HEK293 (cell line): Measurements from ENCODE around the gene VPS35L.

ENCODE experiments used
- CTCF ChIA-PET: fragments of 350-600 bp; formaldehyde crosslinking; extraction: SDS; loops from one replicate; lab custom pipeline; 2021; ENCODE audit warnings: antibody characterized with exemption; lab: Yijun Ruan, JAX
- POLR2A ChIA-PET: fragments of 300-600 bp; formaldehyde crosslinking; extraction: SDS; loops from one replicate; lab custom pipeline; 2020; ENCODE audit warnings: antibody characterized with exemption, inconsistent platforms; lab: Yijun Ruan, JAX
- H3K27ac ChIP-seq: fragments of 200-500 bp; sonication (Bioruptor generic); 2 replicates; pipeline ENCODE4 v1.5.1; 2014; ENCODE audit warnings: low read depth, low read length, control low read depth, inconsistent platforms; ENCODE audit errors: extremely low read depth
- H3K36me3 ChIP-seq, 2 experiments: fragments of 200-500 bp in 1 of 2; sonication (Bioruptor generic) in 1 of 2; 1 replicate in 1 of 2; 2 replicates in 1 of 2; pipeline ENCODE4 v1.5.1; 2014 to 2017; ENCODE audit warnings: inconsistent platforms in 2 of 2, low read length in 2 of 2; ENCODE audit not compliant: control insufficient read depth in 2 of 2, insufficient read depth in 1 of 2
- H3K4me1 ChIP-seq: fragments of 200-500 bp; sonication (Bioruptor generic); 2 replicates; pipeline ENCODE4 v1.5.1; 2014; ENCODE audit warnings: mild to moderate bottlenecking, low read length, inconsistent platforms; ENCODE audit not compliant: control insufficient read depth, insufficient read depth
- H3K4me3 ChIP-seq: 2 replicates; pipeline ENCODE4 v1.5.1; 2011; ENCODE audit warnings: low read depth, mild to moderate bottlenecking, control low read depth, low read length, moderate library complexity
- H3K9me3 ChIP-seq: fragments of 200-500 bp; sonication (Bioruptor generic); 2 replicates; pipeline ENCODE4 v1.5.1; 2014; ENCODE audit warnings: low read depth, low read length, inconsistent platforms; ENCODE audit not compliant: control insufficient read depth, insufficient read depth
- BCL6B ChIP-seq: fragments of 450-650 bp; formaldehyde crosslinking; IDR thresholded peaks from 2 replicates; pipeline ENCODE4 v1.5.1; 2017; ENCODE audit warnings: missing biosample characterization, missing genetic modification characterization
- FEZF1 ChIP-seq: fragments of 450-650 bp; formaldehyde crosslinking; IDR thresholded peaks from 2 replicates; pipeline ENCODE4 v1.5.1; 2016; ENCODE audit warnings: missing biosample characterization, missing genetic modification characterization
- KLF8 ChIP-seq: fragments of 450-650 bp; formaldehyde crosslinking; IDR thresholded peaks from 2 replicates; pipeline ENCODE4 v1.5.1; 2016; ENCODE audit warnings: missing biosample characterization, missing genetic modification characterization
- OSR2 ChIP-seq: fragments of 450-650 bp; formaldehyde crosslinking; IDR thresholded peaks from 2 replicates; pipeline ENCODE4 v1.5.1; 2016; ENCODE audit warnings: missing biosample characterization, missing genetic modification characterization
- PRDM6 ChIP-seq: fragments of 450-650 bp; formaldehyde crosslinking; IDR thresholded peaks from 2 replicates; pipeline ENCODE4 v1.5.1; 2017; ENCODE audit warnings: missing biosample characterization, missing genetic modification characterization
- SP7 ChIP-seq: fragments of 450-650 bp; formaldehyde crosslinking; IDR thresholded peaks from 2 replicates; pipeline ENCODE4 v1.5.1; 2016; ENCODE audit warnings: missing biosample characterization, missing genetic modification characterization
- TCF7L2 ChIP-seq: IDR thresholded peaks from 2 replicates; pipeline ENCODE4 v1.6.1; 2011; ENCODE audit warnings: low read depth, mild to moderate bottlenecking, inconsistent platforms, low read length, moderate library complexity, borderline replicate concordance
- ZBTB17 ChIP-seq: fragments of 450-650 bp; formaldehyde crosslinking; IDR thresholded peaks from 2 replicates; pipeline ENCODE4 v1.5.1; 2016; ENCODE audit warnings: missing biosample characterization, missing genetic modification characterization
- ZBTB7A ChIP-seq: fragments of 450-650 bp; formaldehyde crosslinking; IDR thresholded peaks from 2 replicates; pipeline ENCODE4 v1.5.1; 2016; ENCODE audit warnings: low read depth, missing biosample characterization, missing genetic modification characterization
- ZNF121 ChIP-seq: fragments of 450-650 bp; formaldehyde crosslinking; IDR thresholded peaks from 2 replicates; pipeline ENCODE4 v1.5.1; 2016; ENCODE audit warnings: missing biosample characterization, missing genetic modification characterization
- ZNF2 ChIP-seq: fragments of 450-650 bp; formaldehyde crosslinking; IDR thresholded peaks from 2 replicates; pipeline ENCODE4 v1.5.1; 2016; ENCODE audit warnings: missing biosample characterization, missing genetic modification characterization
- ZNF24 ChIP-seq: fragments of 450-650 bp; formaldehyde crosslinking; IDR thresholded peaks from 2 replicates; pipeline ENCODE4 v1.5.1; 2016; ENCODE audit warnings: missing biosample characterization, missing genetic modification characterization
- ZNF274 ChIP-seq, 2 experiments: fragments of 200-500 bp in 1 of 2; fragments of 450-650 bp in 1 of 2; sonication (Bioruptor generic) in 1 of 2; formaldehyde crosslinking in 1 of 2; IDR thresholded peaks; 2 replicates each; pipeline versions ENCODE4 v1.5.1 to v1.6.1; 2014 to 2016; ENCODE audit warnings: borderline replicate concordance in 1 of 2, inconsistent platforms in 1 of 2, low read length in 1 of 2, missing biosample characterization in 1 of 2, missing genetic modification characterization in 1 of 2
- ZNF354C ChIP-seq: fragments of 450-650 bp; formaldehyde crosslinking; IDR thresholded peaks from 2 replicates; pipeline ENCODE4 v1.5.1; 2016; ENCODE audit warnings: missing biosample characterization, missing genetic modification characterization, low read depth, borderline replicate concordance
- ZNF366 ChIP-seq: fragments of 450-650 bp; formaldehyde crosslinking; conservative IDR thresholded peaks from 2 replicates; pipeline ENCODE4 v1.5.1; 2016; ENCODE audit warnings: missing biosample characterization, missing genetic modification characterization
- ZNF423 ChIP-seq: fragments of 450-650 bp; formaldehyde crosslinking; IDR thresholded peaks from 2 replicates; pipeline ENCODE4 v1.5.1; 2016; ENCODE audit warnings: missing biosample characterization, missing genetic modification characterization
- ZNF433 ChIP-seq: fragments of 450-650 bp; formaldehyde crosslinking; IDR thresholded peaks from 2 replicates; pipeline ENCODE4 v1.5.1; 2016; ENCODE audit warnings: missing biosample characterization, missing genetic modification characterization, low read depth
- ZNF510 ChIP-seq: fragments of 450-650 bp; formaldehyde crosslinking; IDR thresholded peaks from 2 replicates; pipeline ENCODE4 v1.5.1; 2018; ENCODE audit warnings: mild to moderate bottlenecking, missing genetic modification characterization, missing biosample characterization; ENCODE audit not compliant: insufficient replicate concordance
- ZNF513 ChIP-seq: fragments of 450-650 bp; IDR thresholded peaks from 2 replicates; pipeline ENCODE4 v1.5.1; 2018; ENCODE audit warnings: missing biosample characterization, missing genetic modification characterization
- ZNF561 ChIP-seq: fragments of 450-650 bp; IDR thresholded peaks from 2 replicates; pipeline ENCODE4 v1.5.1; 2018; ENCODE audit warnings: missing biosample characterization, missing genetic modification characterization, borderline replicate concordance
- ZNF660 ChIP-seq: fragments of 450-650 bp; IDR thresholded peaks from 2 replicates; pipeline ENCODE4 v1.5.1; 2018; ENCODE audit warnings: missing biosample characterization, mild to moderate bottlenecking, missing genetic modification characterization
- ZSCAN30 ChIP-seq: fragments of 450-650 bp; IDR thresholded peaks from 2 replicates; pipeline ENCODE4 v1.5.1; 2018; ENCODE audit warnings: missing biosample characterization, mild to moderate bottlenecking, missing genetic modification characterization, moderate library complexity
- ZXDB ChIP-seq: fragments of 450-650 bp; formaldehyde crosslinking; IDR thresholded peaks from 2 replicates; pipeline ENCODE4 v1.5.1; 2016; ENCODE audit warnings: missing biosample characterization, missing genetic modification characterization
- TF ChIP-seq, protein P1 (sequence below): fragments of 450-650 bp; formaldehyde crosslinking; IDR thresholded peaks from 2 replicates; pipeline ENCODE4 v1.5.1; 2017; ENCODE audit warnings: missing biosample characterization, missing genetic modification characterization
- TF ChIP-seq, protein P2 (sequence below): fragments of 450-650 bp; formaldehyde crosslinking; IDR thresholded peaks from 2 replicates; pipeline ENCODE4 v1.5.1; 2016; ENCODE audit warnings: missing biosample characterization, missing genetic modification characterization
- TF ChIP-seq, protein P3 (sequence below): fragments of 450-650 bp; formaldehyde crosslinking; IDR thresholded peaks from 2 replicates; pipeline ENCODE4 v1.5.1; 2016; ENCODE audit warnings: missing biosample characterization, missing genetic modification characterization

The VPS35L gene

GRCh38 chr16:19696328-19696727 lies 140.8 kb downstream of the VPS35L start:
- H3K4me1 ChIP-seq, result peaks cover 19% of the 10 kb centered on the region
- no peak overlapping the region for H3K4me3 ChIP-seq
- H3K36me3 ChIP-seq, result peaks cover 0 to 40% of the 10 kb centered on the region in 2 experiments; a peak in 2 of 3 replicates
- H3K27ac ChIP-seq, result peak overlapping the region; percentile 60
- TF ChIP-seq ZNF274 (IDR thresholded peaks at IDR 0.05; ENCODE audit: low read length), result no peak
- no peak for TF ChIP-seq ZNF274 (tag by site-specific recombination; IDR thresholded peaks at IDR 0.05; ENCODE audit: borderline replicate concordance)
- no peak for TF ChIP-seq ZNF121
- no peak for TF ChIP-seq ZNF433
- TF ChIP-seq, protein P1, sequence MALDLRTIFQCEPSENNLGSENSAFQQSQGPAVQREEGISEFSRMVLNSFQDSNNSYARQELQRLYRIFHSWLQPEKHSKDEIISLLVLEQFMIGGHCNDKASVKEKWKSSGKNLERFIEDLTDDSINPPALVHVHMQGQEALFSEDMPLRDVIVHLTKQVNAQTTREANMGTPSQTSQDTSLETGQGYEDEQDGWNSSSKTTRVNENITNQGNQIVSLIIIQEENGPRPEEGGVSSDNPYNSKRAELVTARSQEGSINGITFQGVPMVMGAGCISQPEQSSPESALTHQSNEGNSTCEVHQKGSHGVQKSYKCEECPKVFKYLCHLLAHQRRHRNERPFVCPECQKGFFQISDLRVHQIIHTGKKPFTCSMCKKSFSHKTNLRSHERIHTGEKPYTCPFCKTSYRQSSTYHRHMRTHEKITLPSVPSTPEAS (tag by site-specific recombination), result no peak
- peak; percentile 25; the same call in 1 of the 2 replicates for TF ChIP-seq SP7
- no peak for TF ChIP-seq TCF7L2
- TF ChIP-seq BCL6B (tag by site-specific recombination), result peak; percentile 98
- no peak for TF ChIP-seq ZNF510 (tag by site-specific recombination)
- peak; percentile 32; the same call in 1 of the 2 replicates for TF ChIP-seq ZNF366 (tag by site-specific recombination)
- no peak for TF ChIP-seq ZNF423 (tag by site-specific recombination)
- peak; percentile 96 for TF ChIP-seq ZNF2 (tag by site-specific recombination)
- no peak for TF ChIP-seq ZBTB7A
- TF ChIP-seq ZNF354C (tag by site-specific recombination), result no peak
- TF ChIP-seq, protein P2, sequence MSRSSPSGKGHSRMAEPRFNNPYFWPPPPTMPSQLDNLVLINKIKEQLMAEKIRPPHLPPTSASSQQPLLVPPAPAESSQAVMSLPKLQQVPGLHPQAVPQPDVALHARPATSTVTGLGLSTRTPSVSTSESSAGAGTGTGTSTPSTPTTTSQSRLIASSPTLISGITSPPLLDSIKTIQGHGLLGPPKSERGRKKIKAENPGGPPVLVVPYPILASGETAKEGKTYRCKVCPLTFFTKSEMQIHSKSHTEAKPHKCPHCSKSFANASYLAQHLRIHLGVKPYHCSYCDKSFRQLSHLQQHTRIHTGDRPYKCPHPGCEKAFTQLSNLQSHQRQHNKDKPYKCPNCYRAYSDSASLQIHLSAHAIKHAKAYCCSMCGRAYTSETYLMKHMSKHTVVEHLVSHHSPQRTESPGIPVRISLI, result no peak
- TF ChIP-seq FEZF1, result peak; percentile 63
- no peak for TF ChIP-seq ZSCAN30 (tag by site-specific recombination)
- no peak for TF ChIP-seq KLF8 (tag by site-specific recombination)
- peak; percentile 38; the same call in 1 of the 2 replicates for TF ChIP-seq ZNF660 (tag by site-specific recombination)
- peak; percentile 23; the same call in 1 of the 2 replicates for TF ChIP-seq ZNF513 (tag by site-specific recombination)
- peak; percentile 18; the same call in 1 of the 2 replicates for TF ChIP-seq ZXDB (tag by site-specific recombination)
- TF ChIP-seq, protein P3, sequence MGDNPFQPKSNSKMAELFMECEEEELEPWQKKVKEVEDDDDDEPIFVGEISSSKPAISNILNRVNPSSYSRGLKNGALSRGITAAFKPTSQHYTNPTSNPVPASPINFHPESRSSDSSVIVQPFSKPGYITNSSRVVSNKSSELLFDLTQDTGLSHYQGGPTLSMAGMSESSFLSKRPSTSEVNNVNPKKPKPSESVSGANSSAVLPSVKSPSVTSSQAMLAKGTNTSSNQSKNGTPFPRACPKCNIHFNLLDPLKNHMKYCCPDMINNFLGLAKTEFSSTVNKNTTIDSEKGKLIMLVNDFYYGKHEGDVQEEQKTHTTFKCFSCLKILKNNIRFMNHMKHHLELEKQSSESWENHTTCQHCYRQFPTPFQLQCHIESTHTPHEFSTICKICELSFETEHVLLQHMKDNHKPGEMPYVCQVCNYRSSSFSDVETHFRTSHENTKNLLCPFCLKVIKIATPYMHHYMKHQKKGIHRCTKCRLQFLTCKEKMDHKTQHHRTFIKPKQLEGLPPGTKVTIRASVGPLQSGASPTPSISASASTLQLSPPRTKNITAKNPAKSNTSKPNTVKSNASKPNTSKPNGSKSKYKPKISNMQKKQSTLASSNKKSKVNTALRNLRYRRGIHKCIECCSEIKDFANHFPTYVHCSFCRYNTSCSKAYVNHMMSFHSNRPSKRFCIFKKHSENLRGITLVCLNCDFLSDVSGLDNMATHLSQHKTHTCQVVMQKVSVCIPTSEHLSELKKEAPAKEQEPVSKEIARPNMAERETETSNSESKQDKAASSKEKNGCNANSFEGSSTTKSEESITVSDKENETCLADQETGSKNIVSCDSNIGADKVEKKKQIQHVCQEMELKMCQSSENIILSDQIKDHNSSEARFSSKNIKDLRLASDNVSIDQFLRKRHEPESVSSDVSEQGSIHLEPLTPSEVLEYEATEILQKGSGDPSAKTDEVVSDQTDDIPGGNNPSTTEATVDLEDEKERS (tag by site-specific recombination), result no peak
- TF ChIP-seq OSR2 (tag by site-specific recombination), result peak; percentile 57; the same call in 1 of the 2 replicates
- 0 out of 2 replicates have a peak, but pooled peaks have one; percentile 14 for TF ChIP-seq ZNF561 (tag by site-specific recombination)
- 0 out of 2 replicates have a peak, but pooled peaks have one; percentile 29 for TF ChIP-seq ZBTB17 (tag by site-specific recombination)
- TF ChIP-seq PRDM6 (tag by site-specific recombination), result peak; percentile 68; the same call in 1 of the 2 replicates
- TF ChIP-seq ZNF24 (tag by site-specific recombination), result no peak
- CTCF ChIA-PET, result interaction anchor here (0.6 to 1.6 kb wide), 3 partner anchors 81 to 190 kb away, joined by 3 to 5 read pairs (median 4); no protein-coding TSS in a partner anchor
- H3K9me3 ChIP-seq, result no peaks in the 10 kb centered on the region
- POLR2A ChIA-PET, result interaction anchor here (1.1 to 2.0 kb wide), 2 partner anchors 22 to 141 kb away, joined by 4 to 7 read pairs; partner anchors contain the start of genes IQCK, KNOP1 and VPS35L
